ENCODE results near the gene KRTAP3-3.

The KRTAP3-3 gene

DNA sequence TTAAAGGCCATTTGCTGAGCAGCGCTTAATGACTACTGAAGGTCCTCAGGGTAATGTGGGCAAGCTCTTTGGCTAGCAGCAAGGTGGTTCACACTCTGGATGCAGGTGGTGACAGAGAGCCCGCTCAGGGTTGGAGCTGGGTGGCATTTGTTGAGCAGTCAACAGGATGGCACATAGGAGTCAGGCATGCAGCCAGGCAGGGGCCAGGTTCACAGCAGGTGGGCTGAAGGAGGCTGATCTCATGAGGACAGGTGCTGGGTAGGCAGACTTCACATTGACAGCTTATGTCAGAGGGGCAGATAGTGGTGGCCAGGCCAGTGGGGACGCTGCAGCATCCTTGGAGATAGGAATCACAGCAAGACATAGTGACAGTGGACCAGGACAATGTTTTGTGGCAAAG lies 10.4 kb upstream of the KRTAP3-3 start:
- Histone ChIP-seq H3K27me3 (ENCODE audit: low read length) (no peaks in the 10 kb centered on the region), H2AFZ (ENCODE audit: low read depth, low read length, severe bottlenecking) (no peak overlapping the region), H3K79me2 (ENCODE audit: insufficient read depth, low read length) (no peaks in the 10 kb centered on the region), H4K20me1 (ENCODE audit: low read depth, low read length) (no peaks in the 10 kb centered on the region), H3K9ac (ENCODE audit: low read length) (no peak overlapping the region), H3F3A (ENCODE audit: insufficient read depth) (no peaks in the 10 kb centered on the region), H3K9me3 (ENCODE audit: insufficient read depth, low read length) (no peaks in the 10 kb centered on the region), H3K36me3 (ENCODE audit: low read length) (no peaks in the 10 kb centered on the region), H3K27ac (ENCODE audit: low read depth, low read length) (no peak overlapping the region), H3K9me2 (replicated peaks; ENCODE audit: insufficient read depth, low read length) (no peaks in the 10 kb centered on the region), H3K4me3 (ENCODE audit: insufficient read depth, low read length, poor library complexity, severe bottlenecking) (no peak overlapping the region), H3K4me2 (ENCODE audit: low read depth, low read length, poor library complexity, severe bottlenecking) (no peak overlapping the region)
- TF ChIP-seq, protein P1, sequence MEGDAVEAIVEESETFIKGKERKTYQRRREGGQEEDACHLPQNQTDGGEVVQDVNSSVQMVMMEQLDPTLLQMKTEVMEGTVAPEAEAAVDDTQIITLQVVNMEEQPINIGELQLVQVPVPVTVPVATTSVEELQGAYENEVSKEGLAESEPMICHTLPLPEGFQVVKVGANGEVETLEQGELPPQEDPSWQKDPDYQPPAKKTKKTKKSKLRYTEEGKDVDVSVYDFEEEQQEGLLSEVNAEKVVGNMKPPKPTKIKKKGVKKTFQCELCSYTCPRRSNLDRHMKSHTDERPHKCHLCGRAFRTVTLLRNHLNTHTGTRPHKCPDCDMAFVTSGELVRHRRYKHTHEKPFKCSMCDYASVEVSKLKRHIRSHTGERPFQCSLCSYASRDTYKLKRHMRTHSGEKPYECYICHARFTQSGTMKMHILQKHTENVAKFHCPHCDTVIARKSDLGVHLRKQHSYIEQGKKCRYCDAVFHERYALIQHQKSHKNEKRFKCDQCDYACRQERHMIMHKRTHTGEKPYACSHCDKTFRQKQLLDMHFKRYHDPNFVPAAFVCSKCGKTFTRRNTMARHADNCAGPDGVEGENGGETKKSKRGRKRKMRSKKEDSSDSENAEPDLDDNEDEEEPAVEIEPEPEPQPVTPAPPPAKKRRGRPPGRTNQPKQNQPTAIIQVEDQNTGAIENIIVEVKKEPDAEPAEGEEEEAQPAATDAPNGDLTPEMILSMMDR (IDR thresholded peaks at IDR 0.05; ENCODE audit: insufficient read depth, low read length, poor library complexity, severe bottlenecking), result no peak
- no peak for TF ChIP-seq EZH2phosphoT487 (conservative IDR thresholded peaks at IDR 0.05; ENCODE audit: low read length)

DNA sequence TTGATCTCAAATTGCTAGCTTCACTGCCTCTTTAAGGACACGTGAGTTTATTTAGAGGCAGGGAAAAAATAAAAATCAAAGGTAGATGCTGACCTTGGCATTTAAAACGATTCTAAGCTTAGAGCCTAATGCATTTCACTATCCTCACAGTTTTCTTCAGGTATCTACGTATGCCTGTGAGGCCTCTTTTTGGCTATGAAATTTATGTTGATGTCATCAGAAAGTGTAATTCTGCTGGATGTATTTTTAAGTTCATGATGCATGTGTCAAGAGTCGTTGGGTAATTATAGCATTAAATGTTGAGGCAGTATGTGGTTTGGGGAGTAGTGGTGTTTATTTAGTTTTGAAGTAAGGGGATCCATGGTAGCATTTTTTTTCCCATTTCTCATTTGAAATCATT lies 10.0 kb upstream of the KRTAP3-3 start:
- no peaks in the 10 kb centered on the region for H3K79me2 ChIP-seq (ENCODE audit: insufficient read depth, low read length)
- no peaks in the 10 kb centered on the region for H3K36me3 ChIP-seq (ENCODE audit: low read length)
- no peak overlapping the region for H2AFZ ChIP-seq (ENCODE audit: low read depth, low read length, severe bottlenecking)
- H3K9me2 ChIP-seq (replicated peaks; ENCODE audit: insufficient read depth, low read length), result no peaks in the 10 kb centered on the region
- H3K27me3 ChIP-seq (ENCODE audit: low read length), result no peaks in the 10 kb centered on the region
- H3F3A ChIP-seq (ENCODE audit: insufficient read depth), result no peaks in the 10 kb centered on the region
- H3K9ac ChIP-seq (ENCODE audit: low read length), result no peak overlapping the region
- H4K20me1 ChIP-seq (ENCODE audit: low read depth, low read length), result no peaks in the 10 kb centered on the region
- no peak overlapping the region for H3K4me3 ChIP-seq (ENCODE audit: insufficient read depth, low read length, poor library complexity, severe bottlenecking)
- TF ChIP-seq, protein P1 (IDR thresholded peaks at IDR 0.05; ENCODE audit: insufficient read depth, low read length, poor library complexity, severe bottlenecking), result no peak
- TF ChIP-seq EZH2phosphoT487 (conservative IDR thresholded peaks at IDR 0.05; ENCODE audit: low read length), result no peak
- H3K27ac ChIP-seq (ENCODE audit: low read depth, low read length), result no peak overlapping the region
- H3K9me3 ChIP-seq (ENCODE audit: insufficient read depth, low read length), result no peaks in the 10 kb centered on the region
- no peak overlapping the region for H3K4me2 ChIP-seq (ENCODE audit: low read depth, low read length, poor library complexity, severe bottlenecking)

DNA sequence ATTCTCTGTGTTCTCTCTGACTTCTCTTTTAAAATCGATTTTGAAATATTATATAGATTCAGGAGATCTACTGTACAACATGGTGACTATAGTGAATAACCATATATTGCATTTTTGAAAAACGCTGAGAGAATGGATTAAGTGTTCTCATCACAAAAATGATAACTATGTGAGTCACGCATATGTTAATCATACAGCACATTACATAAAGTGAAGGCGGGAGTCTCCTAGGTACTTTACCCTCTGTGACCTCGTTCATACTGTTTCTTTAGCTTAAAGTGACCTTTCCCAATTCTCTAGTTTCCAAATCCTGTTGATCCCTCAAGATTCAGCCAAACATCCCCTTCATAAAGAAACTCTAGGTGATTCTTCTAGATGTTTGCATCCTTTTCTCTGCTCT lies 8.8 kb upstream of the KRTAP3-3 start:
- Histone ChIP-seq H2AFZ (ENCODE audit: low read depth, low read length, severe bottlenecking) (no peak overlapping the region), H3K9me2 (replicated peaks; ENCODE audit: insufficient read depth, low read length) (no peaks in the 10 kb centered on the region), H3K4me2 (ENCODE audit: low read depth, low read length, poor library complexity, severe bottlenecking) (no peak overlapping the region), H3K4me3 (ENCODE audit: insufficient read depth, low read length, poor library complexity, severe bottlenecking) (no peak overlapping the region), H3K27ac (ENCODE audit: low read depth, low read length) (no peak overlapping the region), H3K9ac (ENCODE audit: low read length) (no peak overlapping the region), H3K36me3 (ENCODE audit: low read length) (no peaks in the 10 kb centered on the region), H4K20me1 (ENCODE audit: low read depth, low read length) (no peaks in the 10 kb centered on the region), H3K27me3 (ENCODE audit: low read length) (no peaks in the 10 kb centered on the region), H3F3A (ENCODE audit: insufficient read depth) (no peaks in the 10 kb centered on the region), H3K79me2 (ENCODE audit: insufficient read depth, low read length) (no peaks in the 10 kb centered on the region), H3K9me3 (ENCODE audit: insufficient read depth, low read length) (no peaks in the 10 kb centered on the region)
- no peak for TF ChIP-seq EZH2phosphoT487 (conservative IDR thresholded peaks at IDR 0.05; ENCODE audit: low read length)
- TF ChIP-seq, protein P1 (IDR thresholded peaks at IDR 0.05; ENCODE audit: insufficient read depth, low read length, poor library complexity, severe bottlenecking), result no peak

All from SU-DHL-6 (cell line).